ENCODE results near the gene RFX6.
"Not testable (repeated sequence)": the region's sequence is repeated elsewhere in the genome, so short reads cannot be mapped to it uniquely, and the experiment has no call there.

RFX6 gene, protein sequence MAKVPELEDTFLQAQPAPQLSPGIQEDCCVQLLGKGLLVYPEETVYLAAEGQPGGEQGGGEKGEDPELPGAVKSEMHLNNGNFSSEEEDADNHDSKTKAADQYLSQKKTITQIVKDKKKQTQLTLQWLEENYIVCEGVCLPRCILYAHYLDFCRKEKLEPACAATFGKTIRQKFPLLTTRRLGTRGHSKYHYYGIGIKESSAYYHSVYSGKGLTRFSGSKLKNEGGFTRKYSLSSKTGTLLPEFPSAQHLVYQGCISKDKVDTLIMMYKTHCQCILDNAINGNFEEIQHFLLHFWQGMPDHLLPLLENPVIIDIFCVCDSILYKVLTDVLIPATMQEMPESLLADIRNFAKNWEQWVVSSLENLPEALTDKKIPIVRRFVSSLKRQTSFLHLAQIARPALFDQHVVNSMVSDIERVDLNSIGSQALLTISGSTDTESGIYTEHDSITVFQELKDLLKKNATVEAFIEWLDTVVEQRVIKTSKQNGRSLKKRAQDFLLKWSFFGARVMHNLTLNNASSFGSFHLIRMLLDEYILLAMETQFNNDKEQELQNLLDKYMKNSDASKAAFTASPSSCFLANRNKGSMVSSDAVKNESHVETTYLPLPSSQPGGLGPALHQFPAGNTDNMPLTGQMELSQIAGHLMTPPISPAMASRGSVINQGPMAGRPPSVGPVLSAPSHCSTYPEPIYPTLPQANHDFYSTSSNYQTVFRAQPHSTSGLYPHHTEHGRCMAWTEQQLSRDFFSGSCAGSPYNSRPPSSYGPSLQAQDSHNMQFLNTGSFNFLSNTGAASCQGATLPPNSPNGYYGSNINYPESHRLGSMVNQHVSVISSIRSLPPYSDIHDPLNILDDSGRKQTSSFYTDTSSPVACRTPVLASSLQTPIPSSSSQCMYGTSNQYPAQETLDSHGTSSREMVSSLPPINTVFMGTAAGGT

DNA sequence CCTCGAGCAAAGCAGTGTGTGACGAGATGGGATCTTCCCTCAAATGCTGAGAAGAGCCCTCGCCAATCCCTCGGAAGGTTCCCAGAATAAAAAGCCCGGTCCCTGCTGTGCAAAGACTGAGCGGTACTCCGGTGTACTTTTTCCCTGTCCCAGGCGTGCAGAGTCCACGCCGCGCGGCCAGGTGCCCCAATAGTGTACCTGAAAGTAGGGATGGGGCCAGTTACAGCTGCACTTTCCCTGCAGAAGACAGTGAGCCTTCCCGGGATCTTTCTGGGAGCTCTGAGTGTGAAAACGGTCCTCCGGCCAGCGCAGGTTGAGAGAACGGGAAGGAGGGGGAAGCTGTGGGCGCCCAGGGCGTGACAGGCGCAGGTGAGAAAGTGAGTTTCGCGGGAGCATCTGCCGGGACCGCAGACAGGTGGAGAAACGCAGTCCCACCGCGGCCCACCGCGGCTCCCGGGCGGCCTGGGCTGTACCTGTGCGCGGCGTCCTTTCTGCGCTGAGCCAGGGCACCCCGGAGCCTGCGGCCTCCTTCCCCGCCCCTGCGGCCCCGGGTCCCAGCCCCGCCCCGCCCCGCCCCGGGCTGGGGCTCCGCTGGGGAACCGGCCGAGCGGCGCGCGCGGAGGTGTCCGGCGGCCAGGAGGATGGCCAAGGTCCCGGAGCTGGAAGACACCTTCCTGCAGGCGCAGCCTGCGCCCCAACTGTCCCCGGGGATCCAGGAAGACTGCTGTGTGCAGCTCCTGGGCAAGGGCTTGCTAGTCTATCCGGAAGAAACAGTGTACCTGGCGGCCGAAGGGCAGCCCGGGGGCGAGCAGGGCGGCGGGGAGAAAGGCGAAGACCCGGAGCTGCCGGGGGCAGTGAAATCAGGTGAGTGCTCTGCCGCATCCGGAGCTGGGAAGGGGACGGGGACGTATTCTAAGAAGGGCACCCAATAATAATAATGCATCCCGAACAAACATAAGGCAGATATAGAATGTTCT, at the start of gene RFX6:
RFX6 (plus strand) TSS at position 608 of the 977 bp plus-strand sequence; CDS start at position 642, 34 bp downstream.
- Histone ChIP-seq H4K20me1 (no peaks in the 10 kb centered on the region), H3K4me3 (no peak within 1 kb of the TSS), H3K36me3 (no peaks in the 10 kb centered on the region), H3K9me3 (replicated peaks in 1 of 11) (peaks cover 0 to 14% (median 8%) of the 10 kb centered on the region in 11 experiments; a peak in 10 of 22 replicates), H3K4me1 (no peaks in the 10 kb centered on the region), H3K4me2 (no peak within 1 kb of the TSS), H3K9ac (no peak within 1 kb of the TSS), H3K27me3 (no peaks in the 10 kb centered on the region), H3K27ac (no peak within 1 kb of the TSS)
- no peak for TF ChIP-seq Cebpa-rat (IDR thresholded peaks at IDR 0.05)

DNA sequence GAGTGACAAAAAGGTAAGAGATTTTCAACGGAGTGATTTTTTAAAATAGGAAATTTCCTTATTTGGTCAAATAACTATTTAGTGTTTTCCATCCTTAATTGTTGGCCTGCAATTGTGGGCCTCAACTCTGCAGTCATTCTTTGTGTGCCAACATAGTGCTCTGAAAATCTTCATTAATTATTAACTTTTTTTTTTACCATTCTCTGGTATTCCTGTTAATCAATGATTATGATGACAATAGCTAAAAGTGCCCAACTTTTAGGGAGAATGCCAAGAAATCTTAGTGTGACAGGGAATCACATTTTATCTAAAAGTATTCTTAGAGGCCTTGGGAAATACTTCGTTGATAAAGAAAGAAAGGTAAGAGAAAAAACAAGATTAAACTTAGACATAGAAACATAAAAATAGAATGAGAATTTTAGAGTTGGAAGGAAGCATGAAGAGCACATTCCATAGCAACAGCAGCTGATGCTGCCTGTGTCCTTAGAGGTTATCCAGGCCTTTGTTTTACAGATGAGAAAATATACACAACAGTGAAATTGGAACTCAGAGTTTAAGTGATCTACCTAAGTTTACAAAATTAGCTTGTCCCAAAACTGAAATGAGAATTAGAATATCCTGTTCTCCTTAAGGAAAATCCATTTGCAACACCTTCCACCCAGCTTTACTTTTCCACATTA, 49.3 kb upstream of the RFX6 start:
- H3K27me3 ChIP-seq, result no peaks in the 10 kb centered on the region

DNA sequence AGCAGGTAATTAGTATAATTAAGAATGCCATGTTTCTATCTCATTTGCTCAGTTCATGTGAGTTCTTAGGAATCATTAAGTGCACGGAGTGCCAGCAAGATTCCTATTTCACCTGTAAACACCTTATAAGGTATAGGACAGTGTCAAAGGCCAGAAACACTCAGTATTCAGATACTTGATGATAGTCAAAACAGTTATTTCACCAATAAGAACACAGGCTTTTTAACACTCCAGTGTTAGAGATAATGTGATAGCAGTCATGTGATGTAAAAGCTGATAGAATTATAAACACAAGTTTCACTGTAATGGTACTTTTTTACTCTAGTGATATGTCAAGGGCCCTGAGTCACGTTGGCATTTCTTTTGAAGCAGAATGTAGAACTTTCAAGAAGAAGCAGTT, 48.1 kb upstream of the RFX6 start, which contains the start of gene GPRC6A:
GPRC6A (minus strand) TSS at position 101 of the 400 bp plus-strand sequence; CDS start at position 31, 70 bp downstream.
- no peak within 1 kb of the TSS for H3K4me2 ChIP-seq

More for the DNA sequence above, 49.3 kb upstream of the RFX6 start:
- no peak for TF ChIP-seq Cebpa-rat (IDR thresholded peaks at IDR 0.05)
- H3K9me3 ChIP-seq (replicated peaks in 1 of 11), result peaks cover 0 to 10% (median 0%) of the 10 kb centered on the region in 11 experiments; a peak in 4 of 22 replicates
- H3K4me1 ChIP-seq, result peaks cover 0 to 9% (median 0%) of the 10 kb centered on the region in 10 experiments; a peak in 4 of 20 replicates
- no peaks in the 10 kb centered on the region for H4K20me1 ChIP-seq
- no peak overlapping the region for H3K27ac ChIP-seq
- no peak overlapping the region for H3K9ac ChIP-seq
- H3K4me2 ChIP-seq, result no peak overlapping the region
- H3K36me3 ChIP-seq, result no peaks in the 10 kb centered on the region
- no peak overlapping the region for H3K4me3 ChIP-seq

DNA sequence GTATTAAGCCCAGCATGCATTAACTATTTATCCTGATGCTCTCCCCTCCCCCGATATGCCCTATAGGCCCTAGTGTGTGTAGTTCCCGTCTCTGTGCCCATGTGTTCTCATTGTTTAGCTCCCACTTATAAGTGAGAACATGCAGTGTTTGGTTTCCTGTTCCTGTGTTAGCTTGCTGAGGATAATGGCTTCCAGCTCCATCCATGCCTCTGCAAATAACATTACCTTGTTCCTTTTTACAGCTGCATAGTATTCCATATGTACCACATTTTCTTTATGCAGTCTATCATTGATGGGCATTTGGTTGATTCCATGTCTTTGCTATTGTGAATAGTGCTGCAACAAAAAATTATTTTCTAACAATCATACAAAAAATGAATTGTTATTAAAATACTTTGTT, 42.5 kb upstream of the RFX6 start:
- not testable (repeated sequence) for H3K36me3 ChIP-seq; H4K20me1 ChIP-seq; H3K4me3 ChIP-seq; H3K27ac ChIP-seq; H3K9ac ChIP-seq; H3K4me2 ChIP-seq; H3K9me3 ChIP-seq (replicated peaks in 1 of 11); H3K27me3 ChIP-seq
- H3K4me1 ChIP-seq, result peaks cover 0 to 12% (median 3%) of the 10 kb centered on the region in 10 experiments; a peak in 8 of 20 replicates

More for the DNA sequence above, 48.1 kb upstream of the RFX6 start, which contains the start of gene GPRC6A:
- Histone ChIP-seq H3K27ac (no peak within 1 kb of the TSS), H3K9me3 (replicated peaks in 1 of 11) (no peaks in the 10 kb centered on the region), H3K36me3 (no peaks in the 10 kb centered on the region), H3K4me1 (peaks cover 0 to 9% (median 0%) of the 10 kb centered on the region in 10 experiments; a peak in 4 of 20 replicates), H3K9ac (no peak within 1 kb of the TSS), H3K27me3 (no peaks in the 10 kb centered on the region), H3K4me3 (no peak within 1 kb of the TSS), H4K20me1 (no peaks in the 10 kb centered on the region)
- TF ChIP-seq Cebpa-rat (IDR thresholded peaks at IDR 0.05), result no peak

DNA sequence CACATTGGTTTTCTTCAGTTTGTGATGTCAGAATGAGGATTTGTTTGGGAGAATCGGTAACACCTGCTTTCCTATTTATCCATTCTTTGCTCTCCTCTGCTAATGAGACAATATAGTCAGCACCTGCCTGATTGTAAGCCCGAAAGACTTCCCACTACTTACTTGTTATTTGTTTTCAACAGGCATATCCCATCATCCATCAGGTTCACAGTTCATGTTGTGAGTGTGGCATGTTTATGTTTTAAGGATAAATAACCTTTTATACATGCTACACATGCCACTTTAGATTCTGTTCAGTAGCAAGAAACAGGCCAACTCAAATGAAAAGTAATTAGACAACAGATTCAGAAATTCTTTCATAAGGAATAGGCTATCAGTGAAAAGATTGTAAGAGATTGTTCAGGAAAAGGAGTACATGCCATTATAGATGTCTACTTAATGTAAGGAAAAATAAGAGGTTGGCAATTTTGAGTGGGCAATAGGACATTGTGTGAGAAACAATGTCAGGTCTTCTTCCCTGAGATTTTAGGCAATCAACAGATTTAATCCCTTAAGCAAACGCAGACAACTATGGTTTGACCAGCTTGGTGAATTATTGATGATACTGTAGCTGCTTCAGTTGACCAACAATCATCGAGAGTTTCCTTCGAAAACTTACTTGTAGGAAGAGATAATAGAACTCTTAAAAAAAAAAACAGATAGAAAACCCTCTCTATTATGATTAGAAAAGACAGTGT, 40.3 kb upstream of the RFX6 start:
- TF ChIP-seq Cebpa-rat (IDR thresholded peaks at IDR 0.05), result no peak
- Histone ChIP-seq H3K4me2 (no peak overlapping the region), H3K36me3 (no peaks in the 10 kb centered on the region), H4K20me1 (no peaks in the 10 kb centered on the region), H3K9ac (no peak overlapping the region), H3K9me3 (replicated peaks in 1 of 11) (no peaks in the 10 kb centered on the region), H3K27me3 (no peaks in the 10 kb centered on the region), H3K27ac (no peak overlapping the region), H3K4me3 (no peak overlapping the region), H3K4me1 (peaks cover 0 to 21% (median 6%) of the 10 kb centered on the region in 10 experiments; a peak in 9 of 20 replicates)

DNA sequence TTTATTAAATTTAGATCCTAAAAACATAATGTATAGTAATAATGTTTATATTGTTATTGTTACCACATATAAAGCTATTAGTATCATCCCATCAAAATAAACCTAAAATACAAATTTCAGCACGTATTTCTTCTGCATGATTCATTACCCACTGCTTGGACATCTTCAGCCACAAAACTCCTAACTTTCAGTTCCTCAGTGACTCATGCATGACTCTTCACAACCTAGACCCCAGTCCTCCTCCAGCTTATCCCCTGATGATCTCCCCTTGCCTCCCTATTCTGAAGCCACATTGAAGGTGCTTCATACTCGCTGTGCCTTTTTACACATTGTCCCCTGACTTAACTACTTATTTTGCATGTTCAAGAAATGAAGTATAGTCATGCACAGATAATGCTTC, 37.0 kb upstream of the RFX6 start:
- no peaks in the 10 kb centered on the region for H3K9me3 ChIP-seq (replicated peaks in 1 of 11)
- no peaks in the 10 kb centered on the region for H4K20me1 ChIP-seq
- H3K27ac ChIP-seq, result peak overlapping the region in 1 of 11 experiments; percentile 43; a peak in 1 of 22 replicates
- no peak overlapping the region for H3K9ac ChIP-seq
- TF ChIP-seq Cebpa-rat (IDR thresholded peaks at IDR 0.05), result no peak
- no peaks in the 10 kb centered on the region for H3K27me3 ChIP-seq
- H3K4me2 ChIP-seq, result peak overlapping the region in 3 of 11 experiments; percentile 16 to 53 (median 32); a peak in 3 of 22 replicates
- no peak overlapping the region for H3K4me3 ChIP-seq
- H3K36me3 ChIP-seq, result no peaks in the 10 kb centered on the region
- H3K4me1 ChIP-seq, result peaks cover 0 to 21% (median 4%) of the 10 kb centered on the region in 10 experiments; a peak in 9 of 20 replicates

DNA sequence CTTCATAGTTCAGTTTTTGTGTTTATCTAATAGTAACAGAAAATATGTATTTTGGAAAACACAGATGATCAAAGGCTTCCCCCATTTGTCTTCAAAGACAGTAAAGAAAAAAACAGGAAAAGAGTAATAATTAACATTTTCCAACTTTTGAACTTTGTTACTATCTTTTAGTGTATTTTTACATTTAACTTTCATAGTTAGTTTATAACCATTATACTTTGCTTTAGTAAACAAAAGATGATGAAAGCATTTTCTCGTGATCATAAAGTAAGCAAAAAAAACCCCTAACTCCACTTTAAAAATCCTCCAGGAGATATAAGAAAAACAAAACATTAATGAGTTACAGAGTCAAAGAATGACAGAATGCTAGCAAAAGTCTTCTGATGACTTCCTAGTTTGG, 34.6 kb upstream of the RFX6 start:
- no peaks in the 10 kb centered on the region for H3K27me3 ChIP-seq
- no peak overlapping the region for H3K4me2 ChIP-seq
- peaks cover 0 to 21% (median 4%) of the 10 kb centered on the region in 10 experiments; a peak in 9 of 20 replicates for H3K4me1 ChIP-seq
- no peak overlapping the region for H3K4me3 ChIP-seq
- TF ChIP-seq Cebpa-rat (IDR thresholded peaks at IDR 0.05), result no peak
- no peaks in the 10 kb centered on the region for H4K20me1 ChIP-seq
- H3K9ac ChIP-seq, result no peak overlapping the region
- no peak overlapping the region for H3K27ac ChIP-seq
- no peaks in the 10 kb centered on the region for H3K9me3 ChIP-seq (replicated peaks in 1 of 11)
- H3K36me3 ChIP-seq, result no peaks in the 10 kb centered on the region
